Measurements from ENCODE around the gene CEP20. TPM values are rescaled to one million over a fixed set of nuclear protein-coding genes. Genes with fewer than 3 reads are reported as not detected.

CEP20 gene
- polyA plus RNA-seq, 2 of the 4 experiments (the other 2 are of a cell fraction): 58.7 to 97.5 TPM

DNA sequence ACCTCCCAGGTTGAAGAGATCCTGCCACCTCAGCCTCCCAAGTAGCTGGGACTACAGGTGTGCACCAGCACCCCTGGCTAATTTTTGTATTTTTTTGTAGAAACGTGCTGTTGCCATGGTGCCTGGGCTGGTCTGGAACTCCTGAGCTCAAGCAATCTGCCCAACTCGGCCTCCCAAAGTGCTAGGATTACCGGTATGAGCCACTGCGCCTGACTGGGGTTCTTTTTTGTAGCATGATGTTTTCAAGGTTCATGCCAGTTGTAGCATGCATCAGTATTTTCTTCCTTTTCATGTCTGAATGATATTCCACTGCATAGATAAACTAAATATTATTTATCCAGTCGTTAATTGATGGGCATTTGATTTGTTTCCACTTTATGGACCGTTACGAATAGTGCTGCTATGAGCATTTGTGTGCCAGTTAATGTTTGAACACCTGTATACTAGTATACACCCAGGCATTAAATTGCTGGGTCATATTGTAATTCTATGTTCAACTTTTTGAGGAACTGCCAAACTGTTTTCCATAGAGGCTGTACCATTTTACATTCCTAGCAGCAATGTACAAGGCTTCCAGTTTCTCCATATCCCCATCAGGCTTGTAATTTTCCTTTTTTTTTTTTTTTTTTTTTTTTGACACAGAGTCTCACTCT is 24.8 kb upstream of the CEP20 start:
- Histone ChIP-seq H3K27ac (0 out of 6 replicates have a peak overlapping the region, but pooled peaks of 1 of the 2 experiments have one; percentile 14), H3K4me3 (no peak overlapping the region), H3K9me3 (no peaks in the 10 kb centered on the region), H3K4me2 (no peak overlapping the region), H3K4me1 (no peaks in the 10 kb centered on the region)
- TF ChIP-seq CEBPB (IDR thresholded peaks at IDR 0.05): no peak
- TF ChIP-seq, protein P1, sequence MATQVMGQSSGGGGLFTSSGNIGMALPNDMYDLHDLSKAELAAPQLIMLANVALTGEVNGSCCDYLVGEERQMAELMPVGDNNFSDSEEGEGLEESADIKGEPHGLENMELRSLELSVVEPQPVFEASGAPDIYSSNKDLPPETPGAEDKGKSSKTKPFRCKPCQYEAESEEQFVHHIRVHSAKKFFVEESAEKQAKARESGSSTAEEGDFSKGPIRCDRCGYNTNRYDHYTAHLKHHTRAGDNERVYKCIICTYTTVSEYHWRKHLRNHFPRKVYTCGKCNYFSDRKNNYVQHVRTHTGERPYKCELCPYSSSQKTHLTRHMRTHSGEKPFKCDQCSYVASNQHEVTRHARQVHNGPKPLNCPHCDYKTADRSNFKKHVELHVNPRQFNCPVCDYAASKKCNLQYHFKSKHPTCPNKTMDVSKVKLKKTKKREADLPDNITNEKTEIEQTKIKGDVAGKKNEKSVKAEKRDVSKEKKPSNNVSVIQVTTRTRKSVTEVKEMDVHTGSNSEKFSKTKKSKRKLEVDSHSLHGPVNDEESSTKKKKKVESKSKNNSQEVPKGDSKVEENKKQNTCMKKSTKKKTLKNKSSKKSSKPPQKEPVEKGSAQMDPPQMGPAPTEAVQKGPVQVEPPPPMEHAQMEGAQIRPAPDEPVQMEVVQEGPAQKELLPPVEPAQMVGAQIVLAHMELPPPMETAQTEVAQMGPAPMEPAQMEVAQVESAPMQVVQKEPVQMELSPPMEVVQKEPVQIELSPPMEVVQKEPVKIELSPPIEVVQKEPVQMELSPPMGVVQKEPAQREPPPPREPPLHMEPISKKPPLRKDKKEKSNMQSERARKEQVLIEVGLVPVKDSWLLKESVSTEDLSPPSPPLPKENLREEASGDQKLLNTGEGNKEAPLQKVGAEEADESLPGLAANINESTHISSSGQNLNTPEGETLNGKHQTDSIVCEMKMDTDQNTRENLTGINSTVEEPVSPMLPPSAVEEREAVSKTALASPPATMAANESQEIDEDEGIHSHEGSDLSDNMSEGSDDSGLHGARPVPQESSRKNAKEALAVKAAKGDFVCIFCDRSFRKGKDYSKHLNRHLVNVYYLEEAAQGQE (IDR thresholded peaks at IDR 0.05): no peak
- TF ChIP-seq JUN (IDR thresholded peaks at IDR 0.05): no peak
- no peak for TF ChIP-seq KDM1A (IDR thresholded peaks at IDR 0.05; ENCODE audit: low read depth)
- TF ChIP-seq RFX5 (IDR thresholded peaks at IDR 0.05): no peak
- no peak for TF ChIP-seq EHF (CRISPR knock-in tag; IDR thresholded peaks at IDR 0.05)
- TF ChIP-seq TFCP2L1 (CRISPR knock-in tag; IDR thresholded peaks at IDR 0.05): no peak
- no peak for TF ChIP-seq RARB (CRISPR knock-in tag; IDR thresholded peaks at IDR 0.05)
- no peak for TF ChIP-seq SREBF2 (IDR thresholded peaks at IDR 0.05)
- TF ChIP-seq RCOR1 (IDR thresholded peaks at IDR 0.05; ENCODE audit: low read depth, low read length): no peak
- TF ChIP-seq, protein P2, sequence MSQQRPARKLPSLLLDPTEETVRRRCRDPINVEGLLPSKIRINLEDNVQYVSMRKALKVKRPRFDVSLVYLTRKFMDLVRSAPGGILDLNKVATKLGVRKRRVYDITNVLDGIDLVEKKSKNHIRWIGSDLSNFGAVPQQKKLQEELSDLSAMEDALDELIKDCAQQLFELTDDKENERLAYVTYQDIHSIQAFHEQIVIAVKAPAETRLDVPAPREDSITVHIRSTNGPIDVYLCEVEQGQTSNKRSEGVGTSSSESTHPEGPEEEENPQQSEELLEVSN (IDR thresholded peaks at IDR 0.05; ENCODE audit: borderline replicate concordance, low read depth): no peak
- TF ChIP-seq RNF2 (IDR thresholded peaks at IDR 0.05; ENCODE audit: borderline replicate concordance, low read depth): no peak
- no peak for TF ChIP-seq JUNB (IDR thresholded peaks at IDR 0.05)
- TF ChIP-seq FOXS1 (CRISPR knock-in tag; IDR thresholded peaks at IDR 0.05): no peak
- no peak for TF ChIP-seq CBX2 (IDR thresholded peaks at IDR 0.05; ENCODE audit: borderline replicate concordance, low read depth)
- TF ChIP-seq, protein P3, sequence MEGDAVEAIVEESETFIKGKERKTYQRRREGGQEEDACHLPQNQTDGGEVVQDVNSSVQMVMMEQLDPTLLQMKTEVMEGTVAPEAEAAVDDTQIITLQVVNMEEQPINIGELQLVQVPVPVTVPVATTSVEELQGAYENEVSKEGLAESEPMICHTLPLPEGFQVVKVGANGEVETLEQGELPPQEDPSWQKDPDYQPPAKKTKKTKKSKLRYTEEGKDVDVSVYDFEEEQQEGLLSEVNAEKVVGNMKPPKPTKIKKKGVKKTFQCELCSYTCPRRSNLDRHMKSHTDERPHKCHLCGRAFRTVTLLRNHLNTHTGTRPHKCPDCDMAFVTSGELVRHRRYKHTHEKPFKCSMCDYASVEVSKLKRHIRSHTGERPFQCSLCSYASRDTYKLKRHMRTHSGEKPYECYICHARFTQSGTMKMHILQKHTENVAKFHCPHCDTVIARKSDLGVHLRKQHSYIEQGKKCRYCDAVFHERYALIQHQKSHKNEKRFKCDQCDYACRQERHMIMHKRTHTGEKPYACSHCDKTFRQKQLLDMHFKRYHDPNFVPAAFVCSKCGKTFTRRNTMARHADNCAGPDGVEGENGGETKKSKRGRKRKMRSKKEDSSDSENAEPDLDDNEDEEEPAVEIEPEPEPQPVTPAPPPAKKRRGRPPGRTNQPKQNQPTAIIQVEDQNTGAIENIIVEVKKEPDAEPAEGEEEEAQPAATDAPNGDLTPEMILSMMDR (IDR thresholded peaks at IDR 0.05): no peak
- DNase-seq (ENCODE audit: low read depth in 1 of 2, low spot score in 1 of 2): no peak
- no peak for FAIRE-seq
- ATAC-seq: no peak
- 71% methylated on average over 7 of the region's 7 CpGs for WGBS (ENCODE audit: missing lambda C conversion rate)
- CTCF ChIA-PET: interaction anchor here (0.6 to 1.0 kb wide), 3 partner anchors 10 to 868 kb away, joined by 4 read pairs; no protein-coding TSS in a partner anchor
- POLR2A ChIA-PET: no interaction called here

DNA sequence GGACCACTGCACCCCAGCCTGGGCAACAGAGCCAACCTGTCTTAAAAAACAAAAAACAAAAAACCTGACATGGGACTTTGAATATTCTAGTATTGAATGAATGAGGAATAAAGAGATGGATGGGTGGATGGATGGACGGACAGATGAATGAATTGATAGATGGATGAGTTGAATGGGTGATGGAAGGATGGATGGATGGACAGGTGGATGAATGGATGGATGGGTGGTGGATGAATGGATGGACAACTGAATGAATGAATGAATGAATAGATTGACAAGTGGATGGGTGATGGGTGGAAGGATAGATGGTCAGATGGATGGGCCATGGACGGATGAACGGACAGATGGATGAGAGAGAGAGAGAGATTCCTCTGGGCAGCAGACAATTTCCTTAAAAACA is 22.8 kb upstream of the CEP20 start:
- Histone ChIP-seq H3K4me2 (no peak overlapping the region), H3K27ac (no peak overlapping the region), H3K4me1 (no peaks in the 10 kb centered on the region), H3K4me3 (no peak overlapping the region), H3K9me3 (no peaks in the 10 kb centered on the region)
- ChIA-PET POLR2A (no interaction called here), CTCF (no interaction called here)
- no peak for FAIRE-seq
- DNase-seq (ENCODE audit: low read depth in 1 of 2, low spot score in 1 of 2): no peak
- ATAC-seq: no peak
- no peak for TF ChIP-seq GATA3 (IDR thresholded peaks at IDR 0.05; ENCODE audit: borderline replicate concordance)
- 92% methylated on average over 3 of the region's 3 CpGs for WGBS (ENCODE audit: missing lambda C conversion rate)

All from A549 (cell line).